NCI-H526 (cell line): Measurements from ENCODE around the gene HOXC12.

Experiments used
- DNase-seq, 2 experiments: peaks; one replicate each; lab custom pipeline; 2025; lab: John Stamatoyannopoulos, UW

The HOXC12 gene

GRCh38 chr12:53941187-53941586 lies 13.5 kb upstream of the HOXC12 start:
- DNase-seq = no peak

- DNase-seq = no peak
Observed at GRCh38 chr12:53941750-53942149, 13.0 kb upstream of the HOXC12 start.

- no peak for DNase-seq
Observed at GRCh38 chr12:53942467-53942997, 12.2 kb upstream of the HOXC12 start.

- no peak for DNase-seq
Observed at GRCh38 chr12:53944209-53944608, 10.5 kb upstream of the HOXC12 start.

- no peak for DNase-seq
Observed at GRCh38 chr12:53944907-53945847, 9.5 kb upstream of the HOXC12 start.

- DNase-seq = no peak
Observed at GRCh38 chr12:53947743-53948142, 7.0 kb upstream of the HOXC12 start.

- DNase-seq = no peak
Observed at GRCh38 chr12:53948650-53949593, 5.8 kb upstream of the HOXC12 start.

- DNase-seq = no peak
Observed at GRCh38 chr12:53949631-53950436, 4.9 kb upstream of the HOXC12 start.

- DNase-seq = no peak
Observed at GRCh38 chr12:53950437-53950773, 4.3 kb upstream of the HOXC12 start.

GRCh38 chr12:53950789-53951576 lies 3.7 kb upstream of the HOXC12 start:
- no peak for DNase-seq

GRCh38 chr12:53951577-53952334 lies 2.9 kb upstream of the HOXC12 start:
- DNase-seq = no peak

GRCh38 chr12:53952335-53952694 lies 2.4 kb upstream of the HOXC12 start:
- DNase-seq = no peak

GRCh38 chr12:53952871-53953734 lies 1.6 kb upstream of the HOXC12 start:
- no peak for DNase-seq

GRCh38 chr12:53953831-53954693 lies 641 bp upstream of the HOXC12 start:
- DNase-seq = no peak

- DNase-seq = no peak
Observed at GRCh38 chr12:53955036-53955775, 503 bp downstream of the HOXC12 start.

- no peak for DNase-seq
Observed at GRCh38 chr12:53955776-53956250, 1.1 kb downstream of the HOXC12 start.

GRCh38 chr12:53956251-53956887 lies 1.7 kb downstream of the HOXC12 start:
- DNase-seq = no peak
